ENCODE data around the gene KIRREL3.

Gene KIRREL3

GRCh38 chr11:126423743-126424142 lies 576.8 kb downstream of the KIRREL3 start:
- Mint-ChIP-seq H3K9me3 (no peaks in the 10 kb centered on the region), H3K36me3 (no peaks in the 10 kb centered on the region), H3K27ac (no peak overlapping the region), H3K4me1 (peaks cover 7% of the 10 kb centered on the region), H3K4me3 (no peak overlapping the region)
- no peak for DNase-seq (ENCODE audit: low spot score in 2 of 2)
- ATAC-seq: no peak

- H3K9me3 Mint-ChIP-seq: no peaks in the 10 kb centered on the region
- H3K4me3 Mint-ChIP-seq: no peak overlapping the region
- no peak overlapping the region for H3K27ac Mint-ChIP-seq
- H3K36me3 Mint-ChIP-seq: no peaks in the 10 kb centered on the region
- no peak for ATAC-seq
- DNase-seq (ENCODE audit: low spot score in 2 of 2): no peak
- H3K4me1 Mint-ChIP-seq: peaks cover 7% of the 10 kb centered on the region
Observed at GRCh38 chr11:126423154-126423553, 577.4 kb downstream of the KIRREL3 start.

DNA sequence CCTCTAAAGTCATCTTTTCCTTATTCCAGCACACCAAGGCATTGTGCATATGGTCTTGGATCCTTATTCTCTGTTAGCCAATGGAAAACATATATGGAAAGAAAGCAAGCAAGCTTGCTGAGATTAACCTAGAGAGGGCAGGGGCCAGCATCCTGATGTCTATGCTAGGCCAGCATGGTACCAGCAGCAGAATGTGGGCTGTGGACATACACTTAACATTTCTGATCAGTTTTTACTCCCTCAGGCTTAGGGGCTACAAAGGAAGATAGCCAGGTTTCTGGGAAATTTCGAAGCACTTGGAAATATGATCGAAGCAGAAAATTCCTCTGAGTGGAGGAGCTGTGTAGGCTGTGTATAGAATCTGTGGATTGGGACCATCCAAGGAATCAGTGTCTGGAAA lies 578.1 kb downstream of the KIRREL3 start:
- Mint-ChIP-seq H3K4me3 (no peak overlapping the region), H3K4me1 (peaks cover 7% of the 10 kb centered on the region), H3K9me3 (no peaks in the 10 kb centered on the region), H3K27ac (no peak overlapping the region), H3K36me3 (no peaks in the 10 kb centered on the region)
- DNase-seq (ENCODE audit: low spot score in 2 of 2) (no peak), ATAC-seq (no peak)

DNA sequence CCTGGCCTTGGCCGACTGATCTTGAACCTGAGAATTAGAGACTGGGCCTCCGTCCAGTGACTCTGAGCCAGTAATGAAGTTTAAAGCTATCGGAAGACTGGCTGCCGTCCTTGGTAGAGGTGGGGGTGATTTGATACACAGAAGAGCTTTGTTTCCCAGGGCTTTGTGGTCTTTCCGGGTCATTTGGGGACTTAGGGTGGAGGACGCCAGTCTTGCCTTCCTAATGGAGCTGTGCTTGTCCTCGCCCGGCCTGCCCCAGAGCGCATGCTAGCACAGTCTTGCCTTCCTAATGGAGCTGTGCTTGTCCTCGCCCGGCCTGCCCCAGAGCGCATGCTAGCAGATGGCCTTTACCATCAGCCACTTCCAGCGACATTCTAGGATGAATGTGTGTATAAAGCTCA lies 579.3 kb downstream of the KIRREL3 start:
- DNase-seq (ENCODE audit: low spot score in 2 of 2) (no peak), ATAC-seq (no peak)
- Mint-ChIP-seq H3K4me3 (no peak overlapping the region), H3K4me1 (no peaks in the 10 kb centered on the region), H3K27ac (no peak overlapping the region), H3K9me3 (no peaks in the 10 kb centered on the region), H3K36me3 (no peaks in the 10 kb centered on the region)

DNA sequence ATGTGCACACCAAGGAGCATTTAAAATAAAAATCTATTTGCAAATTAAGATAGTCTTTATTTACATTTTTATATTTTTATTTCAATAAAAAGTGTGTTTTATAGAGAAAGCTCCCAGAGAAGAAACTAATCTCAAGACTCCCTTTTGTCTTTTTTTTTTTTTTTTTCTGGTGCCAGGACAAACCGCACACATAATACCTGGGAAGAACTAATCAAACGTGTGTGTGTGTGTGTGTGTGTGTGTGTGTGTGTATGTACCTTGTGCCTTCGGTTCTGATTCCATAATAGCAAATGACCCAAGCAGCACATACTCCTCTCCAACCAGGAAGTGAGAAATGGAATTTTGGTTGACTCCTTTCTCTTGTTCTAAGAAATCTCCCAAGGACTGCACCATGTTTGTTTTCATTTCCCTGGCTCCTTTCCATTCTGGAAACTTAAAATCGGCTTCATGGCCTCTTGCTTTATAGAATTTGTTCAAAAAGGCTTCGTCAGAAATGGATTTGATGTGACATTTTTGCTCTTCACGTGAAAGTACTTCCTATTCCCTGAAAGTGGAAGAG lies 579.8 kb downstream of the KIRREL3 start:
- H3K9me3 Mint-ChIP-seq: no peaks in the 10 kb centered on the region
- no peaks in the 10 kb centered on the region for H3K4me1 Mint-ChIP-seq
- H3K4me3 Mint-ChIP-seq: no peak overlapping the region
- no peak overlapping the region for H3K27ac Mint-ChIP-seq
- ATAC-seq (no peak), DNase-seq (ENCODE audit: low spot score in 2 of 2) (no peak)
- no peaks in the 10 kb centered on the region for H3K36me3 Mint-ChIP-seq

- H3K4me3 Mint-ChIP-seq: no peak overlapping the region
- no peak for ATAC-seq
Observed at GRCh38 chr11:126419801-126420697, 580.5 kb downstream of the KIRREL3 start.

DNA sequence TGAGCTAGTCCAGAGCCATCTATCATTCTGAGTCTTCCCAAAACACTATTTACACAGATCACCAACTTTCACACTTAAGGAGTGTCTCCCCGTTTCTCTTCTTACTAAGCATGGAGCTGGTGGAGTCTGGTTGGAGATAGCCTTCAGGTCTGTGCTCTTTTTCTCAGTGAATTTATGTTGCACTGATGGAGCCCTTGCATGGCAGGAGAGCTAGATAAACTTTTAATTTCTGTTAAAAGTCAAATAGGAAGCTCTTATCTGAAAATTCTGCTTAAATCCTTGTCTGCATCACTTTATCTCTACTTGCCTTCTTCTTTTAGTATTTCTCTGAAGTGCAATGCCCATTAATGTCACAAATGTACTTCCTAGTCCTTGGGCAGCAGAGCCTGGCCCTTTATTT lies 581.7 kb downstream of the KIRREL3 start:
- Mint-ChIP-seq H3K36me3 (no peaks in the 10 kb centered on the region), H3K9me3 (no peaks in the 10 kb centered on the region), H3K27ac (no peak overlapping the region), H3K4me1 (no peaks in the 10 kb centered on the region), H3K4me3 (no peak overlapping the region)
- DNase-seq (ENCODE audit: low spot score in 2 of 2): no peak
- ATAC-seq: no peak

More at GRCh38 chr11:126419801-126420697, 580.5 kb downstream of the KIRREL3 start:
- no peaks in the 10 kb centered on the region for H3K36me3 Mint-ChIP-seq
- H3K4me1 Mint-ChIP-seq: no peaks in the 10 kb centered on the region
- no peak overlapping the region for H3K27ac Mint-ChIP-seq
- no peak for DNase-seq (ENCODE audit: low spot score in 2 of 2)
- H3K9me3 Mint-ChIP-seq: no peaks in the 10 kb centered on the region

GRCh38 chr11:126417091-126417862 lies 583.3 kb downstream of the KIRREL3 start:
- Mint-ChIP-seq H3K36me3 (peaks cover 1% of the 10 kb centered on the region), H3K4me3 (peak overlapping the region; percentile 45), H3K9me3 (no peaks in the 10 kb centered on the region), H3K27ac (no peak overlapping the region), H3K4me1 (no peaks in the 10 kb centered on the region)
- ATAC-seq (no peak), DNase-seq (ENCODE audit: low spot score in 2 of 2) (no peak)

DNA sequence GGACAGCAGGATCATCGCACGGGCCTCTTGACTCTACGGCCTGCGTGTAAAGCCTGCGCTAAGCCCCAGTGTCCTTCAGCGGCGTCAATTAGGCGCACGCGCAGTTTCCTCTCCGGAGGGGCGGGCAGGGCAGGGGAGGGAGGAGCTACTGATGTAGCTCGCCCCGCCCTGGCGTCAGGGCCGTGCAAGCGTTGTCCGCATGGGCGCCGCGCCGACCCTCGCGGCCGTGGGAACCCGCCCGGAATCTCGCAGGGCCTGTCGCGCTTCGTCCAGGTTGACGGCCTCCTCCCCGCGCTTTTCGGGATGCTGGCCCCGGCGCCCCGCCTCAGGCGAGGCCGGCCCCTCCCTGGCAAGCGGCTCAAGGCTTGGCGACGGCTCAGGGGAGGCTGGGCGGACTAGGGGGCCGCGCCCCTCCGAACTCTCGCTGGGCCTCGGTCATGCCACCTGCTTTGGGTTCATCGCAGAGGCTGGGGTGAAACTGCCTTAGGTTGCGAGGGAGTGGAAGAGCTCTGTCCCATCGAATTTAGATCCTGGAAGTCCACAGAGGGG lies 584.0 kb downstream of the KIRREL3 start:
- H3K4me3 Mint-ChIP-seq: peak overlapping the region; percentile 45
- peak overlapping the region; percentile 61 for H3K27ac Mint-ChIP-seq
- peak; percentile 54 to 76 for DNase-seq (ENCODE audit: low spot score in 2 of 2)
- peak; percentile 96 for ATAC-seq
- no peaks in the 10 kb centered on the region for H3K9me3 Mint-ChIP-seq
- no peaks in the 10 kb centered on the region for H3K4me1 Mint-ChIP-seq
- peaks cover 4% of the 10 kb centered on the region for H3K36me3 Mint-ChIP-seq

DNA sequence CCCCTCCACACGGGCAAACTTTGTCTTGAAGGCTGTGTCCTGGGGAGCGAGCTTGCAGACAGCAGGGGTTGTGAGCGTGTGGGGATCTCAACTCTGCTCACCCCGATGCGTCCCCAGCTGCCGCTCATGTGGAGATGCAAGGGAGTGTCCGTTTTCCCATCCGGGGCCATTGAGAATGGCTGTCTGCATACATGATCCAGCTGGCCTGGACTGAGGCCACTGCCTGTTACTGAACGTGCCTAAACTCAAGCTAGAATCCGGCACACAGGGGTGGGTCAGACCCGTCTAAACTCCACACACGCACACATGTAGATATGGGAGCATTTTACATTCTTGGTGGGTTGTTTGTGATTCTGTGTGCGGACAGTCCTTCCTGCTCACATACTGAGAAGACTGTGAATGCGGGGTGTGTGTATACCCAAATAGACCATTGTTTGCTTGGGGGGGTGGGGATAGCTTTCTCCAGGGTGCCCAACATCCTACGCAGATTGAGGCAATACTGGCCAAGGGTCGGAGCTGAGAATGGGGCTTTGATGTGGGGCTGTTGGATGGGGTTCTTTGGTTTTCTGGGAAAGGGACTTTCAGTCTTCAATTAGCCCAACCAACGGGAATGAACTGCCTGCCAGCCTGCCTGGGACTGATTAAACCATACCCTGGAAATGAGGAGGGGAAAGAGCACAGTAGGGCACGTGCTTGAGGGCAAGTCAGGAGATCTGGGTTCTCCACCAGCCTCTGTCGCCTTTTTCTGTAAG lies 584.7 kb downstream of the KIRREL3 start:
- H3K27ac Mint-ChIP-seq: peak overlapping the region; percentile 61
- peaks cover 4% of the 10 kb centered on the region for H3K36me3 Mint-ChIP-seq
- H3K4me3 Mint-ChIP-seq: peak overlapping the region; percentile 45
- no peaks in the 10 kb centered on the region for H3K9me3 Mint-ChIP-seq
- no peak for DNase-seq (ENCODE audit: low spot score in 2 of 2)
- ATAC-seq: no peak
- no peaks in the 10 kb centered on the region for H3K4me1 Mint-ChIP-seq

DNA sequence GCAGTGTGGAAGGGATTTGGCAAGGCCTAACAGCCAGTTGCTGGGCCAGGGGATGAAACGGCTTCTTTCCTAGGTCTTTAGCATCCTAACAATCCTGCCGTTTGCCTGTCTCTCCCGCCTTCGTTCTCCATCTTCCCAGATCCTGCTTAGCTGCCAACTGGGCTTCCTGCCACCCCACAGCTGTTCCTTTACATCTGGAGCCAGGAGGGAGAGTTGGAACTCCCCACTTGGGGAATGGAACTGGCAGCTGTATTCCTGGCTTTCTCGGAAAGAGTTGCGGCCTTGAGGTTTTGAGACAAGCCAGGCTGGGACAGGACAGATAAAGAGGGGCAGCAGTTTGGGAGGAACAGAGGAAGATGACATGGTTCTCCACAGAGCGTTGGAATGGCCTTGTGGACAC lies 585.4 kb downstream of the KIRREL3 start:
- H3K4me1 Mint-ChIP-seq: no peaks in the 10 kb centered on the region
- H3K4me3 Mint-ChIP-seq: no peak overlapping the region
- ATAC-seq (no peak), DNase-seq (ENCODE audit: low spot score in 2 of 2) (no peak)
- H3K27ac Mint-ChIP-seq: no peak overlapping the region
- H3K9me3 Mint-ChIP-seq: no peaks in the 10 kb centered on the region
- peaks cover 4% of the 10 kb centered on the region for H3K36me3 Mint-ChIP-seq

- H3K27ac Mint-ChIP-seq: no peak overlapping the region
- ATAC-seq (no peak), DNase-seq (ENCODE audit: low spot score in 2 of 2) (no peak)
- no peaks in the 10 kb centered on the region for H3K4me1 Mint-ChIP-seq
- no peak overlapping the region for H3K4me3 Mint-ChIP-seq
- no peaks in the 10 kb centered on the region for H3K9me3 Mint-ChIP-seq
- peaks cover 7% of the 10 kb centered on the region for H3K36me3 Mint-ChIP-seq
Observed at GRCh38 chr11:126414615-126415014, 586.0 kb downstream of the KIRREL3 start.

DNA sequence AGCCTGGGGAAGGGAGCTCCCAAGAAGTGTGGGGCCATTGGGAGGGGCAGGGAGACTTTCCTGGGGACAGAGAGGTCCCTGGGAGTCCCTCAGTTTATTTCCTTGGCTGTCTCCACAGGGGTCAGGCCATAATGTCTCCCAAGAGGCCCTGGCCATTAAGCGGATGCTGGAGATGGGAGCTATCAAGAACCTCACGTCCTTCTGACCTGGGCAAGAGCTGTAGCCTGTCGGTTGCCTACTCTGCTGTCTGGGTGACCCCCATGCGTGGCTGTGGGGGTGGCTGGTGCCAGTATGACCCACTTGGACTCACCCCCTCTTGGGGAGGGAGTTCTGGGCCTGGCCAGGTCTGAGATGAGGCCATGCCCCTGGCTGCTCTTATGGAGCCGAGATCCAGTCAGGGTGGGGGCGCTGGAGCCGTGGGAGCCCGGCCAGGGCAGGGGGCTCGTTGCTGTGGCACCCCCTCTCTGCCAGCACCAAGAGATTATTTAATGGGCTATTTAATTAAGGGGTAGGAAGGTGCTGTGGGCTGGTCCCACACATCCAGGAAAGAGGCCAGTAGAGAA lies 586.6 kb downstream of the KIRREL3 start:
- Mint-ChIP-seq H3K36me3 (peaks cover 14% of the 10 kb centered on the region), H3K9me3 (no peaks in the 10 kb centered on the region), H3K27ac (no peak overlapping the region), H3K4me1 (no peaks in the 10 kb centered on the region), H3K4me3 (no peak overlapping the region)
- ATAC-seq (no peak), DNase-seq (ENCODE audit: low spot score in 2 of 2) (no peak)

- Mint-ChIP-seq H3K27ac (no peak overlapping the region), H3K36me3 (peaks cover 19% of the 10 kb centered on the region), H3K9me3 (no peaks in the 10 kb centered on the region), H3K4me3 (no peak overlapping the region), H3K4me1 (no peaks in the 10 kb centered on the region)
- ATAC-seq (no peak), DNase-seq (ENCODE audit: low spot score in 2 of 2) (no peak)
Observed at GRCh38 chr11:126413426-126413825, 587.1 kb downstream of the KIRREL3 start.

Data from stimulated activated effector memory CD8-positive, alpha-beta T cell treated with anti-CD3 and anti-CD28 coated beads, Interleukin-12 subunit alpha, Interleukin-12 subunit beta, amount 100 ng/mL, for 72 hours (primary cell).